B cell (primary cell): ENCODE data around the gene SASH1. TPM values are rescaled to one million over a fixed set of nuclear protein-coding genes. Genes with fewer than 3 reads are reported as not detected.

ENCODE experiments used
- ATAC-seq: fragments of 200-7000 bp; cut with Tn5 transposase; one replicate; pipeline ENCODE4 v1.10.0; 2021; ENCODE audit warnings: low read depth, mild to moderate bottlenecking, moderate number of reproducible peaks, moderate library complexity
- CTCF ChIA-PET: fragments of 350-600 bp; sonication (Branson Sonifier 250); formaldehyde crosslinking; loops from one replicate; lab custom pipeline; 2021; ENCODE audit warnings: antibody characterized with exemption, inconsistent platforms; lab: Charles Lee
- POLR2A ChIA-PET: fragments of 350-600 bp; sonication (Branson Sonifier 250); formaldehyde crosslinking; loops from one replicate; lab custom pipeline; 2021; ENCODE audit warnings: antibody characterized with exemption; lab: Charles Lee
- DNase-seq: peaks from one replicate; pipeline ENCODE4 v3.0.0; 2013
- H2AFZ ChIP-seq: 2 replicates; pipeline ENCODE4 v1.6.1; 2012; ENCODE audit warnings: mild to moderate bottlenecking, low read depth, low read length; ENCODE audit not compliant: insufficient read depth, poor library complexity, severe bottlenecking
- H3K27ac ChIP-seq, 2 donors: 1 replicate in 1 of 2; 2 replicates in 1 of 2; pipeline ENCODE4 v1.5.1; 2012 to 2013; ENCODE audit warnings: low read length in 2 of 2, mild to moderate bottlenecking in 2 of 2, moderate library complexity in 1 of 2
- H3K27me3 ChIP-seq, 4 experiments: fragments of 200-600 bp in 1 of 4; sonication (generic) in 1 of 4; replicated peaks in 1 of 4; 1 replicate in 2 of 4; 2 replicates in 2 of 4; pipeline versions ENCODE4 v1.6.1 to v1.7.0; 2013 to 2016; ENCODE audit warnings: low read length in 3 of 4, mild to moderate bottlenecking in 2 of 4, mixed read lengths in 1 of 4, moderate library complexity in 1 of 4; ENCODE audit not compliant: insufficient read depth in 4 of 4, control insufficient read depth in 3 of 4; ENCODE audit errors: control extremely low read depth in 1 of 4
- H3K36me3 ChIP-seq, 2 experiments: replicated peaks in 1 of 2; 1 replicate in 1 of 2; 2 replicates in 1 of 2; pipeline versions ENCODE4 v1.6.1 to v1.7.1; 2013; ENCODE audit warnings: low read length in 1 of 2; ENCODE audit not compliant: insufficient read depth in 2 of 2, control insufficient read depth in 1 of 2; ENCODE audit errors: control extremely low read depth in 1 of 2, extremely low read depth in 1 of 2
- H3K4me1 ChIP-seq, 2 donors: fragments of 200-600 bp in 1 of 2; sonication (generic) in 1 of 2; 1 replicate in 1 of 2; 2 replicates in 1 of 2; pipeline versions ENCODE4 v1.5.1 to v1.6.1; 2013 to 2017; ENCODE audit warnings: low read length in 2 of 2; ENCODE audit not compliant: control insufficient read depth in 2 of 2, insufficient read depth in 2 of 2
- H3K4me2 ChIP-seq: replicated peaks from 2 replicates; pipeline ENCODE3; 2012; ENCODE audit warnings: mild to moderate bottlenecking, low read depth, low read length; ENCODE audit not compliant: poor library complexity, severe bottlenecking
- H3K4me3 ChIP-seq, 5 experiments: fragments of 200-600 bp in 1 of 5; sonication (generic) in 1 of 5; 1 replicate in 3 of 5; 2 replicates in 2 of 5; pipeline versions ENCODE4 v1.5.1 to v1.7.0; 2011 to 2016; ENCODE audit warnings: low read length in 4 of 5, mild to moderate bottlenecking in 4 of 5, low read depth in 2 of 5, control low read depth in 1 of 5, moderate library complexity in 1 of 5; ENCODE audit not compliant: insufficient read depth in 1 of 5; ENCODE audit errors: control extremely low read depth in 1 of 5, extremely low read depth in 1 of 5
- H3K79me2 ChIP-seq: fragments of 200-600 bp; sonication (generic); one replicate; pipeline ENCODE4 v1.6.0; 2016; ENCODE audit warnings: low read length; ENCODE audit not compliant: control insufficient read depth, insufficient read depth
- H3K9ac ChIP-seq: fragments of 200-600 bp; sonication (generic); 2 replicates; pipeline ENCODE4 v1.6.1; 2017; ENCODE audit warnings: mild to moderate bottlenecking, low read length, moderate library complexity
- H3K9me3 ChIP-seq, 3 donors: one replicate each; pipeline versions ENCODE4 v1.6.1 to v1.7.1; 2013; ENCODE audit warnings: low read length in 2 of 3; ENCODE audit not compliant: control insufficient read depth in 2 of 3, insufficient read depth in 1 of 3; ENCODE audit errors: control extremely low read depth in 1 of 3
- H4K20me1 ChIP-seq: 2 replicates; pipeline ENCODE4 v1.6.0; 2012; ENCODE audit warnings: mild to moderate bottlenecking, low read length; ENCODE audit not compliant: insufficient read depth, control insufficient read depth, poor library complexity, severe bottlenecking
- H3K27ac Mint-ChIP-seq: one replicate; pipeline ENCODE4 v1.8.0; 2021; ENCODE audit warnings: mixed read lengths
- H3K27me3 Mint-ChIP-seq: one replicate; pipeline ENCODE4 v1.8.0; 2021; ENCODE audit warnings: mixed read lengths
- H3K4me1 Mint-ChIP-seq: one replicate; pipeline ENCODE4 v1.8.0; 2021; ENCODE audit warnings: mixed read lengths
- H3K4me3 Mint-ChIP-seq: one replicate; pipeline ENCODE4 v1.8.0; 2021; ENCODE audit warnings: mixed read lengths
- H3K9me3 Mint-ChIP-seq: one replicate; pipeline ENCODE4 v1.8.0; 2022; ENCODE audit warnings: mixed read lengths; ENCODE audit not compliant: insufficient read depth
- EZH2 ChIP-seq: IDR thresholded peaks from 2 replicates; pipeline ENCODE4 v1.6.1; 2012; ENCODE audit warnings: borderline replicate concordance, low read depth, mild to moderate bottlenecking, moderate library complexity, low read length; ENCODE audit not compliant: insufficient read depth, poor library complexity, severe bottlenecking
- WGBS: methylation state at CpG from one replicate; pipeline ENCODE4 v1.1.5; 2013; ENCODE audit warnings: missing lambda C conversion rate; ENCODE audit not compliant: insufficient coverage; 5-methylcytosine and 5-hydroxymethylcytosine counted together
- intact Hi-C: fragments of 100-400 bp; cut with micrococcal nuclease; formaldehyde crosslinking; loops from one replicate; pipeline ENCODE4 v1.10.0; 2022
- polyA plus RNA-seq: library from polyadenylated mRNA; depleted of rRNA; stranded (reverse); fragments of >200 nt; gene quantifications from 2 replicates; pipeline ENCODE4 v1.2.3, GENCODE V29; 2012
- total RNA-seq, 2 donors: library from RNA; stranded (reverse); fragments of 120-200 nt in 1 of 2; gene quantifications; 1 replicate in 1 of 2; 2 replicates in 1 of 2; pipeline versions ENCODE4 v1.2.3 to v1.2.4, GENCODE V29; 2013 to 2022
- TF ChIP-seq, protein P1 (sequence below): fragments of 200-600 bp; IDR thresholded peaks from one replicate; pipeline ENCODE4 v1.8.0; 2022; ENCODE audit warnings: antibody characterized with exemption, mild to moderate bottlenecking

SASH1 gene
- total and polyA plus RNA-seq, 2 donors (not counting 1 experiment from before 2014, with no cell fraction given) = 0.01 to 0.07 TPM

DNA sequence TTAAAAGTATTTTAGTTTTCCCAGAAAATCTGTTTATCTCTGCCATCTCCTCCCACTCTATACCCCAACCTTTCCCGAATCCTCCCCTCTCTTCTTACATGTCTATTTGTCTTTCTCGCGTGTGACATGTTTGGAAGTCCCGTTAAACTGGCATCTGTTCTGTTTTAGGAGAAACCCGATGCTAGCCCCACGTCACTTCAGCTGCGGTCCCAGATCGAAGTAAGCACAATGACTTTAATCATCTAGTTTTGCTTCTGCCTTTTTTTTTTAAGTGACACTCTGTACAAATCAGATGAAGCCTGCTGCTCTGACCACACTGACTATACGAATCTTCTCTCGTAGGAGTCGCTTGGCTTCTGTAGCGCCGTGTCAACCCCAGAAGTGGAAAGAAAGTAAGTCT is 97.4 kb downstream of the SASH1 start:
- no peak overlapping the region for H3K27ac Mint-ChIP-seq
- no peak for ATAC-seq
- TF ChIP-seq, protein P1, sequence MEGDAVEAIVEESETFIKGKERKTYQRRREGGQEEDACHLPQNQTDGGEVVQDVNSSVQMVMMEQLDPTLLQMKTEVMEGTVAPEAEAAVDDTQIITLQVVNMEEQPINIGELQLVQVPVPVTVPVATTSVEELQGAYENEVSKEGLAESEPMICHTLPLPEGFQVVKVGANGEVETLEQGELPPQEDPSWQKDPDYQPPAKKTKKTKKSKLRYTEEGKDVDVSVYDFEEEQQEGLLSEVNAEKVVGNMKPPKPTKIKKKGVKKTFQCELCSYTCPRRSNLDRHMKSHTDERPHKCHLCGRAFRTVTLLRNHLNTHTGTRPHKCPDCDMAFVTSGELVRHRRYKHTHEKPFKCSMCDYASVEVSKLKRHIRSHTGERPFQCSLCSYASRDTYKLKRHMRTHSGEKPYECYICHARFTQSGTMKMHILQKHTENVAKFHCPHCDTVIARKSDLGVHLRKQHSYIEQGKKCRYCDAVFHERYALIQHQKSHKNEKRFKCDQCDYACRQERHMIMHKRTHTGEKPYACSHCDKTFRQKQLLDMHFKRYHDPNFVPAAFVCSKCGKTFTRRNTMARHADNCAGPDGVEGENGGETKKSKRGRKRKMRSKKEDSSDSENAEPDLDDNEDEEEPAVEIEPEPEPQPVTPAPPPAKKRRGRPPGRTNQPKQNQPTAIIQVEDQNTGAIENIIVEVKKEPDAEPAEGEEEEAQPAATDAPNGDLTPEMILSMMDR = no peak
- TF ChIP-seq EZH2 = no peak
- 94% methylated on average over 13 of the region's 13 CpGs for WGBS
- intact Hi-C loops = no loop called here
- H4K20me1 ChIP-seq = no peaks in the 10 kb centered on the region
- no peaks in the 10 kb centered on the region for H3K4me1 ChIP-seq
- ChIA-PET CTCF (no interaction called here), POLR2A (no interaction called here)
- H3K36me3 ChIP-seq = no peaks in the 10 kb centered on the region
- H3K27me3 Mint-ChIP-seq = peaks cover 18% of the 10 kb centered on the region
- H3K4me3 Mint-ChIP-seq = no peak overlapping the region
- H3K9me3 Mint-ChIP-seq = no peaks in the 10 kb centered on the region
- no peak overlapping the region for H3K4me3 ChIP-seq
- no peaks in the 10 kb centered on the region for H3K4me1 Mint-ChIP-seq
- H2AFZ ChIP-seq = no peak overlapping the region
- H3K9ac ChIP-seq = no peak overlapping the region
- peaks cover 0 to 2% (median 0%) of the 10 kb centered on the region in 3 donors for H3K9me3 ChIP-seq
- H3K27ac ChIP-seq = no peak overlapping the region
- peaks cover 0 to 8% (median 0%) of the 10 kb centered on the region in 4 experiments for H3K27me3 ChIP-seq
- no peaks in the 10 kb centered on the region for H3K79me2 ChIP-seq
- DNase-seq = no peak
- H3K4me2 ChIP-seq = no peak overlapping the region

DNA sequence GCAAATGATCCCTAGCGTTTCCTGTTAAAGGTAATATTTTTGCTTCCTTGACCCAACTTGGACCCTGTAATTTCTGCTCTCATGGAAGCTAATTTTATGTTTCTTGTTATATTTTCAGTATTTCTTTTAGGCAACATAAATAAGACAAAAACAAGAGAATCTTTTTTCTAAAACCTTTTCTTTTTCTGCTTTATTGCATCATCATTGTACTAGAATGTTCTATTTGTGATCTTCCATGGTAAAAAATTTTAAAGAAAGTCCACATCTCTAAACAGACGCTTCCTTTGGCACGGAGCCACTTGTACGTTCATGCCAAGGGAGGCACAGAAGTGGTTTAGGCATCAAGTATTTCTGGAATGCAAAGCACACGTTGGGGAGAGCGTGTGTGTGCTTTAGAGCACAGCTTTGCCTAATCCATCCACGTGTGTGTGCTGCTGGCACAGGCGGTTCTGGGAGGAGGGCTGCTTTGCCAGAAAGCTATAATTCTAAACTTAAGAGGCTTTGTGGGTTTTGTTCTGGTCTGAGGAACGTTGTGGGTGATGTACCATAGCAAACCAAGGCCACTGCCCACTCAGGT is 98.3 kb downstream of the SASH1 start:
- intact Hi-C loops = no loop called here
- H3K4me3 ChIP-seq = no peak overlapping the region
- Mint-ChIP-seq H3K9me3 (no peaks in the 10 kb centered on the region), H3K27ac (no peak overlapping the region), H3K27me3 (peaks cover 17% of the 10 kb centered on the region), H3K4me3 (no peak overlapping the region), H3K4me1 (no peaks in the 10 kb centered on the region)
- H2AFZ ChIP-seq = no peak overlapping the region
- no peak overlapping the region for H3K9ac ChIP-seq
- H3K36me3 ChIP-seq = no peaks in the 10 kb centered on the region
- no peak overlapping the region for H3K27ac ChIP-seq
- TF ChIP-seq, protein P1 = no peak
- TF ChIP-seq EZH2 = no peak
- no peak overlapping the region for H3K4me2 ChIP-seq
- no peaks in the 10 kb centered on the region for H3K4me1 ChIP-seq
- 51% methylated on average over 5 of the region's 9 CpGs for WGBS
- no peak for ATAC-seq
- no peak for DNase-seq
- H3K9me3 ChIP-seq = peaks cover 0 to 1% (median 0%) of the 10 kb centered on the region in 3 donors
- no peaks in the 10 kb centered on the region for H3K79me2 ChIP-seq
- peaks cover 0 to 8% (median 0%) of the 10 kb centered on the region in 4 experiments for H3K27me3 ChIP-seq
- ChIA-PET POLR2A (no interaction called here), CTCF (no interaction called here)
- no peaks in the 10 kb centered on the region for H4K20me1 ChIP-seq
